Dendritic cell treated with granulocyte-macrophage colony-stimulating factor and Interleukin-4, amounts not matched to agents 40 ng/mL and 50 ng/mL, for 4 days (primary cell): ENCODE data around the gene SERPINB3.

Experiments used
- H3K27ac Mint-ChIP-seq: one replicate; pipeline ENCODE4 v1.8.0; 2022; ENCODE audit warnings: mild to moderate bottlenecking, mixed read lengths
- H3K27me3 Mint-ChIP-seq: one replicate; pipeline ENCODE4 v1.8.0; 2022; ENCODE audit warnings: mild to moderate bottlenecking, mixed read lengths
- H3K36me3 Mint-ChIP-seq: one replicate; pipeline ENCODE4 v1.8.0; 2022; ENCODE audit warnings: low read depth, mixed read lengths
- H3K4me1 Mint-ChIP-seq: one replicate; pipeline ENCODE4 v1.8.0; 2022; ENCODE audit warnings: low read depth, mixed read lengths
- H3K4me3 Mint-ChIP-seq: one replicate; pipeline ENCODE4 v1.8.0; 2022; ENCODE audit warnings: mild to moderate bottlenecking, moderate library complexity, mixed read lengths
- H3K9me3 Mint-ChIP-seq: one replicate; pipeline ENCODE4 v1.8.0; 2022; ENCODE audit warnings: mixed read lengths
- intact Hi-C: fragments of 100-400 bp; cut with micrococcal nuclease; formaldehyde crosslinking; loops from one replicate; pipeline ENCODE4 v1.15.0; 2022

Gene SERPINB3

DNA sequence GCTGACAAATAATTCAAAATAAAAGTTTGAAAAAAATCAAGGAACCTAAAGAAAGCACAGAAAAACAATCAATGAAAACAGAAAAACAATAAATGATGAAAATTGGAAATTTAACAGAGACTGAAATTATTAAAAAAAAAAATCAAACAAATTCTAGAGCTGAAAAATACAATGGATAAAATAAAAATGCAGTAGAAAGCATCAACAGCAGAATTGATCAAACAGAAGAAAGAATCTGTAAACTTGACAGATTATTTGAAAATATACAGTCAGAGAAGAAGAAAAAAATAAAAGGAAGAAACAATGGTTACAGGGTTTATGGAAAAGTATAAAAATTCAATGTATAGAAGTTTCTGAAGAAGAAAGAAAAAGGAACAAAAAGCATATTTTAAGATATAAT lies 33.9 kb downstream of the SERPINB3 start:
- no peak overlapping the region for H3K4me3 Mint-ChIP-seq
- intact Hi-C loops = no loop called here

DNA sequence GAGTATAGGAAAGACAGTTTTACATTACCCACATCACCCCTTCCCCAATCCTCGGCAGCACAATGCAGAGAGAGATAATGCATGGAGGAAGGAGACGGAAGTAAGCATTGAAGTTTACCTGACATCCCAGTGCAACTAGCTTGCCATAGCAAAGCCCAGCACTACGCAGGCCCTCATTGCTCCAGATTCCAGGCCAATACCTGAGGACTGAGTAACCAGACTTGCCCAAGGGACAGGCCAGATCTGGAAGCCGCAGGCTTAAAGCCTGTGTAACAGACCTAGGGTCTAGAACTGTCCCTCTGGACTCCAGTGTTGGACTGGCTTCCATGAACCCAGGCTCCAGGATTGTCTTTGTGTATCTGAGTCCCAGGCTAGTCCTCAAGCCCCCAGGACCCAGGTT lies 35.3 kb downstream of the SERPINB3 start:
- H3K4me3 Mint-ChIP-seq = no peak overlapping the region
- H3K4me1 Mint-ChIP-seq = no peaks in the 10 kb centered on the region
- no peaks in the 10 kb centered on the region for H3K27me3 Mint-ChIP-seq
- H3K9me3 Mint-ChIP-seq = peaks cover 64% of the 10 kb centered on the region
- intact Hi-C loops = no loop called here
- no peak overlapping the region for H3K27ac Mint-ChIP-seq
- no peaks in the 10 kb centered on the region for H3K36me3 Mint-ChIP-seq

More for the DNA sequence above, 33.9 kb downstream of the SERPINB3 start:
- Mint-ChIP-seq H3K27ac (no peak overlapping the region), H3K36me3 (no peaks in the 10 kb centered on the region), H3K4me1 (no peaks in the 10 kb centered on the region), H3K27me3 (peaks cover 1% of the 10 kb centered on the region), H3K9me3 (peaks cover 64% of the 10 kb centered on the region)

DNA sequence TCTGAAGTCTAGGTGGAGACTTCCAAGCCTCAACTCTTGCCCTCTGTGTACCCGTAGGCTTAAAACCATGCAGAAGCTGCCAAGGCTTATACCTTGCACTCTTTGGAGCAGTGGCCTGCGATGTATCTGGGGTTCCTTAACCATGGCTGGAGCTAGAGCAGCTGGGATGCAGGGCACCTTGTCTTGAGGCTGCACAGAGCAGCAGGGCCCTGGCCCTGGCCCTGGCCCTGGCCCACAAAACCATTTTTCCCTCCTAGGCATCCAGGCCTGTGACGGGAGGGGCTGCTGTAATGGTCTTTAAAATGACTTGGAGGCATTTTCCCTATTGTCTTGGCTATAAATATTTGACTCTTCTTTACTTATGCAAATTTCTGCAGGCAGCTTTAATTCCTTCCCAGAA lies 36.8 kb downstream of the SERPINB3 start:
- Mint-ChIP-seq H3K9me3 (peaks cover 63% of the 10 kb centered on the region), H3K27ac (no peak overlapping the region), H3K27me3 (no peaks in the 10 kb centered on the region), H3K4me1 (no peaks in the 10 kb centered on the region), H3K36me3 (no peaks in the 10 kb centered on the region), H3K4me3 (no peak overlapping the region)
- intact Hi-C loops = no loop called here

DNA sequence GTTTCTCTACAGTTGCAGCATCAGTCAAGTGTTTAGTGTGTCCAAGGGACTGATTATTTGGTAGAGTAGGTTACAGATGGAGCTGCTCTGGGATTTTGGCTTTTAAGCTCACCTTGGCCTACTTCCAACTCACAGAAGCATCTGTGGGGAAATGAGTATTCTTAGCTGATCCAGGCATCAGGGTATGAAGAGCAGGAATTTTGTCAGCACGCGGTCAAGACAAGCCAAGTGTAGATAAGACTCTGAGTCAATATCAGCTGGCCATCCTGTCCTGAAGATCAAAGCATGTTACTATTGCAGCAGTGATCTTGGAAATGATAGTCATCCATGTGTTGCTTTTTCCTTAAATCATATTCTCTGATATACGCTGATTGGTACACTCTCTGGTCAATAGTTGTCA lies 42.0 kb downstream of the SERPINB3 start:
- H3K36me3 Mint-ChIP-seq = no peaks in the 10 kb centered on the region
- peaks cover 27% of the 10 kb centered on the region for H3K9me3 Mint-ChIP-seq
- H3K4me1 Mint-ChIP-seq = no peaks in the 10 kb centered on the region
- no peak overlapping the region for H3K4me3 Mint-ChIP-seq
- H3K27ac Mint-ChIP-seq = no peak overlapping the region
- no peaks in the 10 kb centered on the region for H3K27me3 Mint-ChIP-seq
- intact Hi-C loops = no loop called here

DNA sequence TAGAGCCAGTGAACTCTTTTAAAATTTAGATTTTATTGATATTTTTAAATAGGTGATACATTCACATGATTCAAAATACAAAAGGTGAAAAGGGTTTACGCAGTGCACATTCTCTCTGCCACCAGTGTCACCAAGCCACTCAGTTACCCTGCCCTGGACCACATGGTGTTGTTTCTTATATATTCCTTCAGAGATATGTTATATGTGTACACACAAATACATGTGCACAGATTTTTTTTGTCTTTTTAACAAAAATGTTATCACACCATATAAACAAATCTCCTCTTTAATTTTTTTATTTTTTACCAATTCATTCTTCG lies 43.8 kb downstream of the SERPINB3 start:
- H3K9me3 Mint-ChIP-seq = peaks cover 13% of the 10 kb centered on the region
- no peak overlapping the region for H3K4me3 Mint-ChIP-seq
- H3K36me3 Mint-ChIP-seq = no peaks in the 10 kb centered on the region
- intact Hi-C loops = no loop called here
- peaks cover 3% of the 10 kb centered on the region for H3K27me3 Mint-ChIP-seq
- H3K27ac Mint-ChIP-seq = no peak overlapping the region
- no peaks in the 10 kb centered on the region for H3K4me1 Mint-ChIP-seq

DNA sequence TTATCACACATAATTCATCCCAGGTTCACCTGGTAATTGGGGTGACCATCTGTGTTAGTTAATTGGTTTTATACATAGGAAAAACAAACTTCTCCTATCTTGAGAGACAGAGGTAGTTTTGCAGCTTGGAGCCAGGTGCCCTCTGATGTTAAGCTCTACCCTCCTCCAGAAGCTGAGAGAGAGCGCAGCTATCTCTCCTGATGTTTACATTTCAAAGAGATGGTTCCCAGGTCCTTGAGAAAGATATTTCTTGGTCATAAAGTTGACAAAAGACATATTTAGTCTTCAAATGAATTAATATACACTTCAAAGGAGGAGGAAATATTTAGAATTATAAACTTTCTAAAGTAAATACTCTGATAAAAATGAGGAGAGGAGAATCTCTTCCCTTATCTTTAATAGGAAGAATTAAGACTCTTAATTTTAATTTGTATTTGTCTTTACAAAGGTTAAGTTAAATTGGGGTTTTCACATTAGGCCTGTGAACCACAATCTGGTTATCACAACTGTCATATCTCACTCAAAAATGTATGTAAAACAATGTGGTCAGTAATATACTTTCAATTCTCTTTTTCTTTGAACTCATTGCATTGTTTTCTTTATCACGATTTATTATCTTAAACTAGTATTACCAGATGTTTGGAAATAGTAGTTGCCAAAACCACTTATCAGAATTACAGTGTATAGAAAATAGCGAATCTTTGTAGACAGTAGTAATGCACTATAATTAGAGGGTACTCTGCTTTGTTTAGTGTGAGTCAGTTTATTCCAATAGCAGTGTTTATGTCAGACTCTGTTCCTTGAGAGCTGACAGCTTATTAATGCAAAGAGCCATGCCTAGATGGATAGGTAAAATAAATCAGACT lies 44.4 kb downstream of the SERPINB3 start:
- Mint-ChIP-seq H3K9me3 (peaks cover 13% of the 10 kb centered on the region), H3K27me3 (peaks cover 3% of the 10 kb centered on the region), H3K4me1 (no peaks in the 10 kb centered on the region), H3K27ac (no peak overlapping the region), H3K4me3 (no peak overlapping the region), H3K36me3 (no peaks in the 10 kb centered on the region)
- intact Hi-C loops = no loop called here

DNA sequence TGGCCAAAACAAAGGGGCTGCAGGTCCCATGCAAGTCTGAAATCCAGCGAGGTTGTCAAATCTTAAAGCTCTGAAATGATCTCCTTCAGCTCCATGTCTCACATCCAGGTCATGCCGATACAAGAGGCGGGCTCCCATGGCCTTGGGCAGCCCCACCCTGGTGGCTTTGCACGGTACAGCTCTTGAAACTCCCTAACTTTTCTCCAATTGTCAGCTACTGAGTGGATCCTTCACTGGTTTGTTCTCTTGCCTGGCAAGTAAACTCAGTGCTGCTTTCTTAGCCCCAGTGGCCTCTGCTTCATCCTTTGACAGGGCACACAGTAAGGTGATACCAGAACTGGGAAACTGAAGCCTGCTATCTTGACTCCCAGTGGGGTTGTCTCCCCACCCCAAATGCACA lies 48.3 kb downstream of the SERPINB3 start:
- Mint-ChIP-seq H3K27me3 (peaks cover 3% of the 10 kb centered on the region), H3K36me3 (no peaks in the 10 kb centered on the region), H3K4me1 (no peaks in the 10 kb centered on the region), H3K4me3 (no peak overlapping the region), H3K27ac (no peak overlapping the region), H3K9me3 (no peaks in the 10 kb centered on the region)
- intact Hi-C loops = no loop called here

DNA sequence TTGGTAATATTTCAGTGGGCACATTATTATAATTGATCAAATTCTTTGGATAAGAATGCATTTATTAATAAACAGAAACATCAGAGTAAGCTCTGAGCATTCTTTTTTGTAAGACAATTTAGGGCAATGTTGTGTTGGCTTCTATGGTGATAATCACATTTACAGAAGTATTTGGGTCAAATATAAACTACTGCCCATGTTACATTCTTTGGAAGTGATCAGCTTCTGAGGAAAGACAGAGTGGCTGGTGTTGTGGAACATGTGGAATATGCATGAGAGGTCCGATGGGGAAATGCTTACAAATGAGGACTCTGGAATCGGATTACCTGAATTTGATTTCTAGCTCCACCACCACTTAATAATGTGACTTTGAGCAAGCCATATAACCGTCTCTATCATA lies 55.2 kb downstream of the SERPINB3 start:
- intact Hi-C loops = no loop called here
- H3K27me3 Mint-ChIP-seq = no peaks in the 10 kb centered on the region
- peaks cover 13% of the 10 kb centered on the region for H3K4me1 Mint-ChIP-seq
- no peak overlapping the region for H3K4me3 Mint-ChIP-seq
- no peaks in the 10 kb centered on the region for H3K9me3 Mint-ChIP-seq
- no peaks in the 10 kb centered on the region for H3K36me3 Mint-ChIP-seq
- H3K27ac Mint-ChIP-seq = no peak overlapping the region
